Measurements from ENCODE around the gene SEC11C.

DNA sequence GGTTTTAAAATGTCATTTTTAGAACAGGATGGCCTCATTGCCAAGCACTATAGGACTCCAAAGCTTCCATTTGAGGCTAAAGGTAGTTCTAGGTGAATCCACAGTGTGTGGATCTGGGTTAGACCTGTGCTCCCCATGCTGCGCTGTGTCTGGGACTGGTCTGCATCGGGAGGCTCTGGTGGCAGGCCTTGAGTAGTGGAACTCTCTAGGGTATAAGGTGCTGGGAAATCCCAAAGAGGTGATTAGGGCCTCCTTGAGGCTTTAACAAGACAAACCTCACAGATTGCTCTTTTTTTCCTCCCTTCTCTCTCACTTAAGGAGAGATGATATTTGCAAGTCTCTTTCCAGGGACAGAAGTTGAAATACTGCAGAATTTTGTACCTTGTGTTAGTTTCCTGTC lies 9.3 kb downstream of the SEC11C start:
- TF ChIP-seq, protein P1, sequence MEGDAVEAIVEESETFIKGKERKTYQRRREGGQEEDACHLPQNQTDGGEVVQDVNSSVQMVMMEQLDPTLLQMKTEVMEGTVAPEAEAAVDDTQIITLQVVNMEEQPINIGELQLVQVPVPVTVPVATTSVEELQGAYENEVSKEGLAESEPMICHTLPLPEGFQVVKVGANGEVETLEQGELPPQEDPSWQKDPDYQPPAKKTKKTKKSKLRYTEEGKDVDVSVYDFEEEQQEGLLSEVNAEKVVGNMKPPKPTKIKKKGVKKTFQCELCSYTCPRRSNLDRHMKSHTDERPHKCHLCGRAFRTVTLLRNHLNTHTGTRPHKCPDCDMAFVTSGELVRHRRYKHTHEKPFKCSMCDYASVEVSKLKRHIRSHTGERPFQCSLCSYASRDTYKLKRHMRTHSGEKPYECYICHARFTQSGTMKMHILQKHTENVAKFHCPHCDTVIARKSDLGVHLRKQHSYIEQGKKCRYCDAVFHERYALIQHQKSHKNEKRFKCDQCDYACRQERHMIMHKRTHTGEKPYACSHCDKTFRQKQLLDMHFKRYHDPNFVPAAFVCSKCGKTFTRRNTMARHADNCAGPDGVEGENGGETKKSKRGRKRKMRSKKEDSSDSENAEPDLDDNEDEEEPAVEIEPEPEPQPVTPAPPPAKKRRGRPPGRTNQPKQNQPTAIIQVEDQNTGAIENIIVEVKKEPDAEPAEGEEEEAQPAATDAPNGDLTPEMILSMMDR (IDR thresholded peaks at IDR 0.05) = no peak
- no peak for TF ChIP-seq POLR2A (IDR thresholded peaks at IDR 0.05)
